HepG2 (cell line): Measurements from ENCODE around the gene INHBB. TPM values are rescaled to one million over a fixed set of nuclear protein-coding genes. Genes with fewer than 3 reads are reported as not detected.

Experiments used
- ATAC-seq: fragments of 200-7000 bp; cut with Tn5 transposase; 3 replicates; pipeline ENCODE4 v1.9.1; 2020; ENCODE audit warnings: mild to moderate bottlenecking, moderate library complexity
- BruUV-seq: library from RNA; stranded (reverse); fragments of 400-500 nt; replicated peaks from 2 replicates; lab custom pipeline; 2021; lab: Mats Ljungman, UMichigan
- CTCF ChIA-PET: fragments of 300-600 bp; formaldehyde crosslinking; extraction: SDS; loops from one replicate; lab custom pipeline; 2021; ENCODE audit warnings: low total read pairs, inconsistent platforms, low intra/inter-chr PET ratio; lab: Yijun Ruan, JAX
- POLR2A ChIA-PET: fragments of 350-600 bp; sonication (Branson Sonifier 250); formaldehyde crosslinking; loops from one replicate; lab custom pipeline; 2020; ENCODE audit warnings: antibody characterized with exemption, inconsistent platforms; lab: Yijun Ruan, JAX
- DNase-seq: peaks from one replicate; pipeline ENCODE4 v3.0.0-alpha.2; 2015; ENCODE audit warnings: low spot score
- FAIRE-seq: peaks from 3 replicates; lab custom pipeline; 2011; peaks lifted over from hg19 to GRCh38; lab: Jason Lieb, UNC
- H2AFZ ChIP-seq: one replicate; pipeline ENCODE4 v1.6.1; 2011; ENCODE audit warnings: low read length, inconsistent platforms
- H3K27ac ChIP-seq: fragments of 300-600 bp; 3 replicates; pipeline ENCODE4 v1.8.0; 2011; ENCODE audit warnings: mixed run types, mild to moderate bottlenecking, mixed read lengths, low read length, inconsistent platforms; ENCODE audit not compliant: insufficient read depth; ENCODE audit errors: extremely low read length
- H3K27me3 ChIP-seq, 2 experiments: fragments of 200-600 bp in 1 of 2; 2 replicates in 1 of 2; 3 replicates in 1 of 2; pipeline versions ENCODE4 v1.6.0 to v1.8.0; 2011; ENCODE audit warnings: low read length in 2 of 2, mild to moderate bottlenecking in 2 of 2, moderate library complexity in 2 of 2, inconsistent platforms in 1 of 2; ENCODE audit not compliant: insufficient read depth in 2 of 2, control insufficient read depth in 1 of 2
- H3K36me3 ChIP-seq, 2 experiments: fragments of 200-600 bp in 1 of 2; replicated peaks in 1 of 2; 2 replicates in 1 of 2; 3 replicates in 1 of 2; pipeline versions ENCODE4 v1.5.1 to v1.8.0; 2011; ENCODE audit warnings: low read length in 2 of 2, inconsistent platforms in 1 of 2; ENCODE audit not compliant: insufficient read depth in 2 of 2, control insufficient read depth in 1 of 2
- H3K4me1 ChIP-seq: 2 replicates; pipeline ENCODE4 v1.5.1; 2012; ENCODE audit warnings: low read length, inconsistent platforms; ENCODE audit not compliant: insufficient read depth
- H3K4me2 ChIP-seq: 2 replicates; pipeline ENCODE4 v1.6.0; 2011; ENCODE audit warnings: low read depth, low read length, inconsistent platforms
- H3K4me3 ChIP-seq, 3 experiments: fragments of 200-600 bp in 1 of 3; sonication (generic), shearing (Covaris generic) in 1 of 3; replicated peaks in 1 of 3; 2 replicates each; pipeline ENCODE4 v1.5.1; 2011 to 2016; ENCODE audit warnings: low read length in 3 of 3, inconsistent platforms in 2 of 3, low read depth in 2 of 3, mild to moderate bottlenecking in 2 of 3, control low read depth in 1 of 3, mixed read lengths in 1 of 3; ENCODE audit not compliant: insufficient read depth in 1 of 3
- H3K79me2 ChIP-seq: one replicate; pipeline ENCODE4 v1.6.1; 2011; ENCODE audit warnings: low read length, inconsistent platforms; ENCODE audit not compliant: insufficient read depth
- H3K9ac ChIP-seq: 2 replicates; pipeline ENCODE4 v1.6.0; 2011; ENCODE audit warnings: mild to moderate bottlenecking, low read depth, low read length, inconsistent platforms; ENCODE audit not compliant: insufficient read depth
- H3K9me3 ChIP-seq: 2 replicates; pipeline ENCODE4 v1.5.1; 2012; ENCODE audit warnings: mild to moderate bottlenecking, low read length
- H4K20me1 ChIP-seq: 2 replicates; pipeline ENCODE4 v1.6.0; 2011; ENCODE audit warnings: inconsistent platforms, mild to moderate bottlenecking, low read length, moderate library complexity; ENCODE audit not compliant: insufficient read depth
- ETV6 ChIP-seq: sonication (generic); formaldehyde crosslinking; conservative IDR thresholded peaks from 2 replicates; pipeline ENCODE4 v1.4.0; 2020; ENCODE audit warnings: missing genetic modification reagents
- MZF1 ChIP-seq: sonication (generic); formaldehyde crosslinking; IDR thresholded peaks from 2 replicates; pipeline ENCODE4 v1.8.1; 2023; ENCODE audit warnings: mild to moderate bottlenecking, missing genetic modification reagents, borderline replicate concordance
- ZNF766 ChIP-seq: sonication (generic); formaldehyde crosslinking; IDR thresholded peaks from 2 replicates; pipeline ENCODE4 v1.5.0; 2020; ENCODE audit warnings: missing genetic modification reagents, borderline replicate concordance
- WGBS: methylation state at CpG from one replicate; pipeline ENCODE4 v1.1.6; 2017; ENCODE audit warnings: low lambda C conversion rate; 5-methylcytosine and 5-hydroxymethylcytosine counted together
- in situ Hi-C: cut with HindIII; loops from 2 replicates; pipeline ENCODE4 v1.10.0; 2017; ENCODE audit warnings: low pct_unique_long_range_greater_than_20kb; ENCODE audit not compliant: extremely low pct_ligation_motif_present
- intact Hi-C: fragments of 100-400 bp; cut with micrococcal nuclease; formaldehyde crosslinking; loops from one replicate; pipeline ENCODE4 v1.10.0; 2022; ENCODE audit not compliant: unreplicated experiment
- polyA plus RNA-seq, 8 experiments: library from polyadenylated mRNA; depleted of rRNA in 3 of 8; stranded (reverse) in 7 of 8; unstranded in 1 of 8; fragments of >200 nt; fragmentation: Illumina TruSeq in 4 of 8; extraction: Trizol in 4 of 8; gene quantifications; 2 replicates each; pipeline versions ENCODE4 v1.2.1 to v1.2.3, GENCODE V29; 2011 to 2016; ENCODE audit warnings: low read depth in 4 of 8, missing spikeins in 1 of 8, mixed read lengths in 1 of 8; ENCODE audit not compliant: insufficient read depth in 1 of 8
- total RNA-seq, 5 experiments: library from RNA; depleted of rRNA; stranded (reverse); fragments of >200 nt; fragmentation: Illumina TruSeq; extraction: Trizol; gene quantifications; 2 replicates each; pipeline ENCODE4 v1.2.3, GENCODE V29; 2016; ENCODE audit warnings: low read depth in 1 of 5
- TF ChIP-seq, protein P1 (sequence below): sonication (generic); formaldehyde crosslinking; IDR thresholded peaks from 2 replicates; pipeline ENCODE4 v1.5.1; 2020; ENCODE audit warnings: missing genetic modification reagents, mild to moderate bottlenecking, borderline replicate concordance
- TF ChIP-seq, protein P2 (sequence below): sonication (generic); formaldehyde crosslinking; IDR thresholded peaks from 2 replicates; pipeline ENCODE4 v1.4.0; 2020; ENCODE audit warnings: mild to moderate bottlenecking, missing genetic modification reagents
- TF ChIP-seq, protein P3 (sequence below): sonication (generic); formaldehyde crosslinking; IDR thresholded peaks from 2 replicates; pipeline ENCODE4 v1.4.0; 2020; ENCODE audit warnings: missing genetic modification reagents

The INHBB gene
- total and polyA plus RNA-seq, 2 of the 13 experiments (the other 11 are each of a cell fraction or from before 2014, with no cell fraction given): 0.20 to 1.7 TPM

DNA sequence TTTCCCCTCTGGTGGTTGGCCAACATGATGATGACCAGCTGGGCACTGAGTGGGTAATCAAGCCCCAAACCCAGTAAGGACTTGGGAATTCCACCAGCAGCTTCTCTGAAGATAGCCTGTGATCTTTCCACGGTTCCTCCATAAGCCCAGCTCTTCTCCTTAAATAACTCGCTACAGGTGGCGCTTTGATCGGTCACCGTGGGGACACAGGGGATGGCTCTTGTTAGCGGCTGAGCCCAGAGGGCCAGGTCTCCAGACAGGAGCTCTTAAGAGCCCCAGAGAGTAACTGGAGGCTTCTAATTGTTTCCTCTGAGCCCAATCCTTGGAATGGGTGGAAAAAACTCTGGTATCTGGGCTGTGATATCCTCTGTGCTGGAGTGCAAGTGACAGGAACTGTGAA is 13.6 kb upstream of the INHBB start:
- Histone ChIP-seq H3K4me2 (no peak overlapping the region), H4K20me1 (no peaks in the 10 kb centered on the region), H3K9ac (no peak overlapping the region), H3K9me3 (no peaks in the 10 kb centered on the region), H3K27me3 (peaks cover 5 to 85% of the 10 kb centered on the region in 2 experiments; a peak in 4 of 5 replicates), H3K27ac (no peak overlapping the region), H3K4me3 (no peak overlapping the region), H3K36me3 (no peaks in the 10 kb centered on the region), H3K79me2 (no peaks in the 10 kb centered on the region), H3K4me1 (peaks cover 14% of the 10 kb centered on the region), H2AFZ (no peak overlapping the region)
- ATAC-seq (no peak), FAIRE-seq (no peak), DNase-seq (no peak)
- TF ChIP-seq ETV6 (no peak), MZF1 (CRISPR knock-in tag) (no peak), ZNF766 (CRISPR knock-in tag) (no peak)
- TF ChIP-seq, protein P1, sequence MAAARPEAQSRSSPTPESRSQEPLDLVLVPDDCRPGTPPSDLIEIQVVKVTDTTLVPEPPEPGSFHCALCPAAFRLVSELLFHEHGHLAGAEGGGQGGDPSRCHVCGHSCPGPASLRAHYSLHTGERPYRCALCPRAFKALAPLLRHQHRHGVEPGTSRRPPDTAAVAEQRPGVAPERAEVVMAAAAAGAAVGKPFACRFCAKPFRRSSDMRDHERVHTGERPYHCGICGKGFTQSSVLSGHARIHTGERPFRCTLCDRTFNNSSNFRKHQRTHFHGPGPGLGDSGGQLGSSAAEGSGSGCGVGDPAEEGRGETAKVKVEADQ (CRISPR knock-in tag): no peak
- TF ChIP-seq, protein P2, sequence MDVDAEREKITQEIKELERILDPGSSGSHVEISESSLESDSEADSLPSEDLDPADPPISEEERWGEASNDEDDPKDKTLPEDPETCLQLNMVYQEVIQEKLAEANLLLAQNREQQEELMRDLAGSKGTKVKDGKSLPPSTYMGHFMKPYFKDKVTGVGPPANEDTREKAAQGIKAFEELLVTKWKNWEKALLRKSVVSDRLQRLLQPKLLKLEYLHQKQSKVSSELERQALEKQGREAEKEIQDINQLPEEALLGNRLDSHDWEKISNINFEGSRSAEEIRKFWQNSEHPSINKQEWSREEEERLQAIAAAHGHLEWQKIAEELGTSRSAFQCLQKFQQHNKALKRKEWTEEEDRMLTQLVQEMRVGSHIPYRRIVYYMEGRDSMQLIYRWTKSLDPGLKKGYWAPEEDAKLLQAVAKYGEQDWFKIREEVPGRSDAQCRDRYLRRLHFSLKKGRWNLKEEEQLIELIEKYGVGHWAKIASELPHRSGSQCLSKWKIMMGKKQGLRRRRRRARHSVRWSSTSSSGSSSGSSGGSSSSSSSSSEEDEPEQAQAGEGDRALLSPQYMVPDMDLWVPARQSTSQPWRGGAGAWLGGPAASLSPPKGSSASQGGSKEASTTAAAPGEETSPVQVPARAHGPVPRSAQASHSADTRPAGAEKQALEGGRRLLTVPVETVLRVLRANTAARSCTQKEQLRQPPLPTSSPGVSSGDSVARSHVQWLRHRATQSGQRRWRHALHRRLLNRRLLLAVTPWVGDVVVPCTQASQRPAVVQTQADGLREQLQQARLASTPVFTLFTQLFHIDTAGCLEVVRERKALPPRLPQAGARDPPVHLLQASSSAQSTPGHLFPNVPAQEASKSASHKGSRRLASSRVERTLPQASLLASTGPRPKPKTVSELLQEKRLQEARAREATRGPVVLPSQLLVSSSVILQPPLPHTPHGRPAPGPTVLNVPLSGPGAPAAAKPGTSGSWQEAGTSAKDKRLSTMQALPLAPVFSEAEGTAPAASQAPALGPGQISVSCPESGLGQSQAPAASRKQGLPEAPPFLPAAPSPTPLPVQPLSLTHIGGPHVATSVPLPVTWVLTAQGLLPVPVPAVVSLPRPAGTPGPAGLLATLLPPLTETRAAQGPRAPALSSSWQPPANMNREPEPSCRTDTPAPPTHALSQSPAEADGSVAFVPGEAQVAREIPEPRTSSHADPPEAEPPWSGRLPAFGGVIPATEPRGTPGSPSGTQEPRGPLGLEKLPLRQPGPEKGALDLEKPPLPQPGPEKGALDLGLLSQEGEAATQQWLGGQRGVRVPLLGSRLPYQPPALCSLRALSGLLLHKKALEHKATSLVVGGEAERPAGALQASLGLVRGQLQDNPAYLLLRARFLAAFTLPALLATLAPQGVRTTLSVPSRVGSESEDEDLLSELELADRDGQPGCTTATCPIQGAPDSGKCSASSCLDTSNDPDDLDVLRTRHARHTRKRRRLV: no peak
- TF ChIP-seq, protein P3, sequence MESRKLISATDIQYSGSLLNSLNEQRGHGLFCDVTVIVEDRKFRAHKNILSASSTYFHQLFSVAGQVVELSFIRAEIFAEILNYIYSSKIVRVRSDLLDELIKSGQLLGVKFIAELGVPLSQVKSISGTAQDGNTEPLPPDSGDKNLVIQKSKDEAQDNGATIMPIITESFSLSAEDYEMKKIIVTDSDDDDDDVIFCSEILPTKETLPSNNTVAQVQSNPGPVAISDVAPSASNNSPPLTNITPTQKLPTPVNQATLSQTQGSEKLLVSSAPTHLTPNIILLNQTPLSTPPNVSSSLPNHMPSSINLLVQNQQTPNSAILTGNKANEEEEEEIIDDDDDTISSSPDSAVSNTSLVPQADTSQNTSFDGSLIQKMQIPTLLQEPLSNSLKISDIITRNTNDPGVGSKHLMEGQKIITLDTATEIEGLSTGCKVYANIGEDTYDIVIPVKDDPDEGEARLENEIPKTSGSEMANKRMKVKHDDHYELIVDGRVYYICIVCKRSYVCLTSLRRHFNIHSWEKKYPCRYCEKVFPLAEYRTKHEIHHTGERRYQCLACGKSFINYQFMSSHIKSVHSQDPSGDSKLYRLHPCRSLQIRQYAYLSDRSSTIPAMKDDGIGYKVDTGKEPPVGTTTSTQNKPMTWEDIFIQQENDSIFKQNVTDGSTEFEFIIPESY (CRISPR knock-in tag): peak; percentile 65
- in situ Hi-C loops (loop anchor here (10.0 kb wide), 1 partner anchor 742 kb away; no protein-coding TSS in a partner anchor), intact Hi-C loops (no loop called here)
- 50% methylated on average over 6 of the region's 6 CpGs for WGBS
- BruUV-seq: no TSS peak
- ChIA-PET POLR2A (no interaction called here), CTCF (no interaction called here)
